ENCODE measurements around the gene VSX1. TPM values are rescaled to one million over a fixed set of nuclear protein-coding genes. Genes with fewer than 3 reads are reported as not detected.

The VSX1 gene
- total and polyA plus RNA-seq, 4 experiments from 2014 or later = not detected

DNA sequence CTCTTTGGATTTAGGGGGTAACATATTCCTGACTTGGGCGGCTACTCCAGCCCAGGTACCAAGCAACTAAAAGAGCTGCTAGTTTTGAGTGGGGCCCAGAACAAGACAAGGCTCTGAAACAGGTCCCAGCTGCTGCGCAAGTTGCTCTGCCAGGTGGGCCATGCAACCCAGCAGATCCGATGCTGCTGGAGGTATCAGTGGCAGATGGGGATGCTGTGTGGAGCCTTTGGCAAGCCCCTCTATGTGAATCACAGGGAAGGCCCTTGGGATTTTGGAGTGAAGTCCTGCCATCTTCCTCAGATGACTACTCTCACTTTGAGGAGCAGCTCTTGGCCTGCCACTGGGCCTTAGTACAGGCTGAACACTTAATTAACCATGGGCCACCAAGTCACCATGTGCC, 43.7 kb upstream of the VSX1 start:
- Histone ChIP-seq H3K4me3 (ENCODE audit: low read length in 2 of 2) (no peak overlapping the region), H3K27ac (ENCODE audit: low read depth, low read length) (no peak overlapping the region), H3K9me3 (ENCODE audit: control insufficient read depth in 1 of 2, low read length in 2 of 2) (no peaks in the 10 kb centered on the region), H3K4me1 (ENCODE audit: insufficient read depth, low read length) (no peaks in the 10 kb centered on the region), H3K36me3 (ENCODE audit: insufficient read depth, low read length) (no peaks in the 10 kb centered on the region), H3K27me3 (ENCODE audit: insufficient read depth, low read length) (no peaks in the 10 kb centered on the region)
- no peak overlapping the region for H3K27ac Mint-ChIP-seq
- intact Hi-C loops (cut with micrococcal nuclease) = no loop called here
- ChIA-PET POLR2A (ENCODE audit: partially characterized antibody) (no interaction called here), CTCF (ENCODE audit: partially characterized antibody) (no interaction called here)
- no peak overlapping the region for H3K4me3 Mint-ChIP-seq
- DNase-seq = no peak
- peaks cover 0 to 6% (median 0%) of the 10 kb centered on the region in 8 donors for H3K9me3 Mint-ChIP-seq
- H3K4me1 Mint-ChIP-seq = no peaks in the 10 kb centered on the region
- peaks cover 0 to 2% of the 10 kb centered on the region in 2 donors for H3K27me3 Mint-ChIP-seq
- H3K36me3 Mint-ChIP-seq = no peaks in the 10 kb centered on the region

DNA sequence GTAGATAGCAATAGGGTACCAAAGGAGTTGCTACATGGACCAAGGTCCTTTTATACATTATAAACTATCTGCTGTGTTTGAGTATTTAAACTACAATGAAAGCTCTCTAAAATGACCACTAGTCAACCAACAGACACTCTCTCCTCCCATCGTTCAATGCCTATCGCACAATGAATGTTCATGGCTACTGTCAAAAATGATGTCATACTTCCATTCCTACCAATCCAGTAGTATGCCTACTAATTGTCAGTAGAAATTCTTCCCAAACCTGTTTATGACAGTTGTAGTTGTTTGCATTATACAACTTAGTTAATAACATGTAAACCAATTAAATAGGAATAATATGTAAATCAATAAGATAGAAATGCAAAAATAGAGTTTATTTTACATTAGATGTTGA, 39.0 kb upstream of the VSX1 start:
- H3K9me3 ChIP-seq (ENCODE audit: control insufficient read depth in 1 of 2, low read length in 2 of 2) = no peaks in the 10 kb centered on the region

DNA sequence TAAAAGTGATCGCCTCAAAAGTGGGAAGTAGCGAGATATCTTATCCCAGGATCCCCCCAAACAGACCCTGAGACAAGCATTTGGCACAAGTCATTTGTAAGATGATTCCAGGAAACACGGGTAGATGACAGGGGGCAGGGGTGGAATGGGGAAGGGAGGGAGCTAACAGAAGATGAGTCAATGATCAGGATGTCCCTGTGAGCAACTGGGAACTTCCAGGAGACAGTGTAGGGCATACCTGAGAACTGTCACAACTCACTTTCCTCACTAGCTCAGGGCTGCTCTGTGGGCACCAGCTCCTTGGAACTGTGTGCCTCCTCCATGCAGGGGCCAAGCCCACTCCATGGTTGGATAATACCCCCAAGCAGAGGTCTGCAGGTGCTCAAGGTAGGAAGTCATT, 38.5 kb upstream of the VSX1 start:
- intact Hi-C loops (cut with micrococcal nuclease) = no loop called here
- Histone ChIP-seq H3K27ac (ENCODE audit: low read depth, low read length) (no peak overlapping the region), H3K36me3 (ENCODE audit: insufficient read depth, low read length) (no peaks in the 10 kb centered on the region), H3K4me1 (ENCODE audit: insufficient read depth, low read length) (no peaks in the 10 kb centered on the region), H3K27me3 (ENCODE audit: insufficient read depth, low read length) (no peaks in the 10 kb centered on the region), H3K9me3 (ENCODE audit: control insufficient read depth in 1 of 2, low read length in 2 of 2) (no peaks in the 10 kb centered on the region), H3K4me3 (ENCODE audit: low read length in 2 of 2) (no peak overlapping the region)
- no peak for DNase-seq
- H3K27ac Mint-ChIP-seq = no peak overlapping the region
- H3K4me3 Mint-ChIP-seq = no peak overlapping the region
- CTCF ChIA-PET (ENCODE audit: partially characterized antibody) = no interaction called here
- POLR2A ChIA-PET (ENCODE audit: partially characterized antibody) = no interaction called here
- H3K36me3 Mint-ChIP-seq = no peaks in the 10 kb centered on the region
- peaks cover 4 to 6% of the 10 kb centered on the region in 2 donors for H3K27me3 Mint-ChIP-seq
- H3K9me3 Mint-ChIP-seq = no peaks in the 10 kb centered on the region
- no peaks in the 10 kb centered on the region for H3K4me1 Mint-ChIP-seq

More for the DNA sequence above, 39.0 kb upstream of the VSX1 start:
- DNase-seq = no peak
- Mint-ChIP-seq H3K4me1 (no peaks in the 10 kb centered on the region), H3K27me3 (peaks cover 4 to 6% of the 10 kb centered on the region in 2 donors), H3K9me3 (no peaks in the 10 kb centered on the region), H3K27ac (no peak overlapping the region), H3K36me3 (no peaks in the 10 kb centered on the region), H3K4me3 (no peak overlapping the region)
- POLR2A ChIA-PET (ENCODE audit: partially characterized antibody) = no interaction called here
- intact Hi-C loops (cut with micrococcal nuclease) = no loop called here
- H3K27ac ChIP-seq (ENCODE audit: low read depth, low read length) = no peak overlapping the region
- H3K36me3 ChIP-seq (ENCODE audit: insufficient read depth, low read length) = no peaks in the 10 kb centered on the region
- CTCF ChIA-PET (ENCODE audit: partially characterized antibody) = no interaction called here
- no peaks in the 10 kb centered on the region for H3K4me1 ChIP-seq (ENCODE audit: insufficient read depth, low read length)
- H3K27me3 ChIP-seq (ENCODE audit: insufficient read depth, low read length) = no peaks in the 10 kb centered on the region
- H3K4me3 ChIP-seq (ENCODE audit: low read length in 2 of 2) = no peak overlapping the region

DNA sequence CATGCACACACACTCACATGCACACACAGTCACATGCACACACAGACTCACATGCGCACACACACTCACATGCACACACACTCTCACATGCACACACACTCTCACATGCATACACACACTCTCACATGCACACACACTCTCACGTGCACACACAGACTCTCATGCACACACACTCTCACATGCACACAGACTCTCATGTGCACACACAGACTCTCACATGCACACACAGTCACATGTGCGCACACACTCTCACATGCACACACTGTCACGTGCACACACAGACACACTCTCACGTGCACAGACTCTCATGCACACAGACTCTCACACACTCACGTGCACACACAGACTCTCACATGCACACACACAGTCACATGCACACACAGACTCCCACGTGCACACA, 36.6 kb upstream of the VSX1 start:
- DNase-seq = no peak
- Mint-ChIP-seq H3K4me3 (no peak overlapping the region), H3K36me3 (no peaks in the 10 kb centered on the region), H3K9me3 (no peaks in the 10 kb centered on the region), H3K4me1 (no peaks in the 10 kb centered on the region), H3K27ac (no peak overlapping the region), H3K27me3 (peaks cover 6 to 8% of the 10 kb centered on the region in 2 donors)
- ChIA-PET POLR2A (ENCODE audit: partially characterized antibody) (no interaction called here), CTCF (ENCODE audit: partially characterized antibody) (no interaction called here)
- H3K27me3 ChIP-seq (ENCODE audit: insufficient read depth, low read length) = no peaks in the 10 kb centered on the region
- H3K9me3 ChIP-seq (ENCODE audit: control insufficient read depth in 1 of 2, low read length in 2 of 2) = no peaks in the 10 kb centered on the region
- no peaks in the 10 kb centered on the region for H3K36me3 ChIP-seq (ENCODE audit: insufficient read depth, low read length)
- H3K4me1 ChIP-seq (ENCODE audit: insufficient read depth, low read length) = no peaks in the 10 kb centered on the region
- H3K4me3 ChIP-seq (ENCODE audit: low read length in 2 of 2) = no peak overlapping the region
- intact Hi-C loops (cut with micrococcal nuclease) = no loop called here
- H3K27ac ChIP-seq (ENCODE audit: low read depth, low read length) = no peak overlapping the region

DNA sequence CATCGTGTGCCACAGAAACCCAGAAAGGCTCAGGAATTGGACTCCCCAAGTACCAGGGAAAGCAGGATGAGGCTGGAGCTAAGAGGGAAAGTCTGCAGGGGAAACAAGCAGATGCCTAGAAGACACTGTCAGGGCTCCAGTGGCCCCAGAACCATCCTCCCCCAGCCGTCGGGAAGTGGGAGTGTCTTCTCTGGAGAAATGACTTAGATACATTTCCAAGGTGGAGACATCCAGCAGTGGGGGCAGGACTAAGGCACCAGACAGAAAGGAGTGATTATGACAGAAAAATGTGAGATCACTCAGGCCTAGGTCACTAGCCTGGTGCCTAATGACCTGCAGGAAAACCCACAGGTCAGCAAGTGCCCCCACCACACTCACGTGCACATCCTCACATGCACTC, 36.0 kb upstream of the VSX1 start:
- H3K4me3 Mint-ChIP-seq = no peak overlapping the region
- H3K27ac Mint-ChIP-seq = no peak overlapping the region
- Histone ChIP-seq H3K36me3 (ENCODE audit: insufficient read depth, low read length) (no peaks in the 10 kb centered on the region), H3K4me3 (ENCODE audit: low read length in 2 of 2) (no peak overlapping the region), H3K4me1 (ENCODE audit: insufficient read depth, low read length) (no peaks in the 10 kb centered on the region), H3K27me3 (ENCODE audit: insufficient read depth, low read length) (no peaks in the 10 kb centered on the region), H3K27ac (ENCODE audit: low read depth, low read length) (no peak overlapping the region), H3K9me3 (ENCODE audit: control insufficient read depth in 1 of 2, low read length in 2 of 2) (no peaks in the 10 kb centered on the region)
- H3K9me3 Mint-ChIP-seq = no peaks in the 10 kb centered on the region
- no peaks in the 10 kb centered on the region for H3K36me3 Mint-ChIP-seq
- POLR2A ChIA-PET (ENCODE audit: partially characterized antibody) = no interaction called here
- no peaks in the 10 kb centered on the region for H3K4me1 Mint-ChIP-seq
- peaks cover 6 to 8% of the 10 kb centered on the region in 2 donors for H3K27me3 Mint-ChIP-seq
- DNase-seq = no peak
- intact Hi-C loops (cut with micrococcal nuclease) = no loop called here
- CTCF ChIA-PET (ENCODE audit: partially characterized antibody) = no interaction called here

DNA sequence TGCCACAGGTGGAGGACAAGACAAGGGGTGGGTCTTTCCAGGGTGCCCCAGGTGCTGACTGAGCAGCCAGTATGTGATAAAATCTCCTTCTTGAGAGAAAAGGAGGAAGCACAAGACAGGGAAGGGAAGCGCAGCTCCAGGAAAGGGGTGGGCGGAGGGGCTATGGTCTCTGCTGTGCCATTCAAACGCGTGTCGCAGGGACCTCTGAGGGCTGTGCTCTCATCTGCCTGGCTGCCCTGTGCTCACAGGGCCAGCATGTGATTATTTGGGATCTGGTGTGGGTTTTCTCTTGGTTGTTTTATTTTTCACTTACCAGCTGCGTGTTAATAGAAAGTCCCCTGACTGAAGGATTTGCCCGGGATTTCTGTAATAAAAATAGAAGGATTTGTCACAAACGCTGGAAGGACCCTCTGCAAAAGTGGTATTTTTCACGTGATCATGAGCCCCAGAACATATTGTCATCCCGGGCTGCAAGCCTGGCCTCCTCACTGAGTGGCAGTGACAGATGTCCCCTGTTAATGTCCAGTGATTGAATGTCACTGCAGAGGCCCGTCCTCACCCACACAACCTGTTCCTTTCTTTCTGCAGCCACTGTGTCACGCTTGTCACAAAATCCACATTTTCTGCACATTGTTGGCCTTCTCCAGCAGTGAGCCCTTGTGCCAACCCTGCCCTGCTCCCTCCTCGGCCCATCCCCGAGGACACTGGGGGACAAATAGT, 35.0 kb upstream of the VSX1 start:
- H3K27ac Mint-ChIP-seq = no peak overlapping the region
- peaks cover 6 to 8% of the 10 kb centered on the region in 2 donors for H3K27me3 Mint-ChIP-seq
- no peak for DNase-seq
- CTCF ChIA-PET (ENCODE audit: partially characterized antibody) = interaction anchor here (1.0 kb wide), 1 partner anchor 12 kb away, joined by 3 read pairs; no protein-coding TSS in a partner anchor
- intact Hi-C loops (cut with micrococcal nuclease) = no loop called here
- no peaks in the 10 kb centered on the region for H3K36me3 ChIP-seq (ENCODE audit: insufficient read depth, low read length)
- no peaks in the 10 kb centered on the region for H3K4me1 Mint-ChIP-seq
- H3K4me3 ChIP-seq (ENCODE audit: low read length in 2 of 2) = no peak overlapping the region
- no peaks in the 10 kb centered on the region for H3K36me3 Mint-ChIP-seq
- H3K27ac ChIP-seq (ENCODE audit: low read depth, low read length) = no peak overlapping the region
- H3K27me3 ChIP-seq (ENCODE audit: insufficient read depth, low read length) = no peaks in the 10 kb centered on the region
- POLR2A ChIA-PET (ENCODE audit: partially characterized antibody) = no interaction called here
- no peaks in the 10 kb centered on the region for H3K9me3 ChIP-seq (ENCODE audit: control insufficient read depth in 1 of 2, low read length in 2 of 2)
- no peak overlapping the region for H3K4me3 Mint-ChIP-seq
- H3K9me3 Mint-ChIP-seq = no peaks in the 10 kb centered on the region
- no peaks in the 10 kb centered on the region for H3K4me1 ChIP-seq (ENCODE audit: insufficient read depth, low read length)

DNA sequence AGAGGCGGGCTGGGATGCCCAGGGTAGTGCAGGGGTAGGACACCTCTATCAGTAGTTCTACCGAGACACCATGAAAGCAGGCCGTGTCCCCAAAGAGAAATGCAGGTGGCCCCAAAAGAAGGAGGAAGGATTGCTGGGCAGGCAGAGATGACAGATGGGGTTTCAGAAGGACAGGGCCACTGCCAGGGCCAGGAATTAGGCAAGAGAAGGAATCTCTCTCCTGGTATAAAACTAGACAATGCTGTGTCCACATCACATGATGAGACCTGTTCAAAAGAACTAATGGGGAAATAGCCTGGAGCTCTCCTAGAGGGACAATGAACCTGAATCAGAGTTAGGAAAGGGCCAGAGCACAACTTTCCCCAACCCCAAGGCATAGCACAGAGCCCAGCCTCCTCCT, 21.6 kb upstream of the VSX1 start:
- Mint-ChIP-seq H3K4me3 (no peak overlapping the region), H3K36me3 (no peaks in the 10 kb centered on the region), H3K4me1 (peaks cover 7 to 11% (median 8%) of the 10 kb centered on the region in 4 donors), H3K9me3 (no peaks in the 10 kb centered on the region), H3K27me3 (peaks cover 11 to 20% of the 10 kb centered on the region in 2 donors), H3K27ac (no peak overlapping the region)
- H3K27ac ChIP-seq (ENCODE audit: low read depth, low read length) = no peak overlapping the region
- no peak overlapping the region for H3K4me3 ChIP-seq (ENCODE audit: low read length in 2 of 2)
- intact Hi-C loops (cut with micrococcal nuclease) = no loop called here
- no peaks in the 10 kb centered on the region for H3K9me3 ChIP-seq (ENCODE audit: control insufficient read depth in 1 of 2, low read length in 2 of 2)
- no peaks in the 10 kb centered on the region for H3K27me3 ChIP-seq (ENCODE audit: insufficient read depth, low read length)
- H3K4me1 ChIP-seq (ENCODE audit: insufficient read depth, low read length) = peaks cover 7% of the 10 kb centered on the region
- H3K36me3 ChIP-seq (ENCODE audit: insufficient read depth, low read length) = no peaks in the 10 kb centered on the region
- CTCF ChIA-PET (ENCODE audit: partially characterized antibody) = no interaction called here
- POLR2A ChIA-PET (ENCODE audit: partially characterized antibody) = no interaction called here
- DNase-seq = no peak

DNA sequence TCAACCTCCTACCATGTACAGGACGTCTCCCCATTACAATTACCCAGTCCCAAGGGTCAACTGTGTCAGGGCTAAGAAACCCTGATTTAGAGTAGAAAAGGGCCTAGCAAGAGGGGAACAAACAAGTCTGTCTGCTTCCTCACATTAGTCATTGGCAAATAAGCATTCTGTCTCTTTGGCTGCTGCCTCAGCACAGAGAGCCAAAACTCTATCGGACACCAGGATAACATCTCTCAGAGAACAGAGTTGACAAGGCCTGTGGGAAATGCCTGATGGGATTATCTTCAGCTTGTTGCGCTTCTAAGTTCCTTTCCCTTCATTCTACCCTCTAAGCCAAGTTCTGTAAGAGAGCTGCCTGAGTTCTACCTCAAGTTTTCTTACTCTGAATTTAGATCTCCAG, 19.0 kb upstream of the VSX1 start:
- Mint-ChIP-seq H3K27me3 (peaks cover 4 to 5% of the 10 kb centered on the region in 2 donors), H3K36me3 (no peaks in the 10 kb centered on the region), H3K27ac (no peak overlapping the region), H3K4me1 (peaks cover 7 to 11% (median 8%) of the 10 kb centered on the region in 4 donors), H3K9me3 (no peaks in the 10 kb centered on the region), H3K4me3 (no peak overlapping the region)
- Histone ChIP-seq H3K9me3 (ENCODE audit: control insufficient read depth in 1 of 2, low read length in 2 of 2) (no peaks in the 10 kb centered on the region), H3K36me3 (ENCODE audit: insufficient read depth, low read length) (no peaks in the 10 kb centered on the region), H3K4me1 (ENCODE audit: insufficient read depth, low read length) (peaks cover 7% of the 10 kb centered on the region), H3K27me3 (ENCODE audit: insufficient read depth, low read length) (no peaks in the 10 kb centered on the region), H3K4me3 (ENCODE audit: low read length in 2 of 2) (no peak overlapping the region), H3K27ac (ENCODE audit: low read depth, low read length) (no peak overlapping the region)
- ChIA-PET CTCF (ENCODE audit: partially characterized antibody) (no interaction called here), POLR2A (ENCODE audit: partially characterized antibody) (no interaction called here)
- no peak for DNase-seq
- intact Hi-C loops (cut with micrococcal nuclease) = no loop called here
